Measurements from ENCODE around the gene OBI1. TPM values are rescaled to one million over a fixed set of nuclear protein-coding genes. Genes with fewer than 3 reads are reported as not detected.

The OBI1 gene
- total and polyA plus RNA-seq, 9 of the 15 experiments (the other 6 are each of a cell fraction or from before 2014, with no cell fraction given): 8.7 to 18.4 (median 14.2) TPM

- TF ChIP-seq, protein P1, sequence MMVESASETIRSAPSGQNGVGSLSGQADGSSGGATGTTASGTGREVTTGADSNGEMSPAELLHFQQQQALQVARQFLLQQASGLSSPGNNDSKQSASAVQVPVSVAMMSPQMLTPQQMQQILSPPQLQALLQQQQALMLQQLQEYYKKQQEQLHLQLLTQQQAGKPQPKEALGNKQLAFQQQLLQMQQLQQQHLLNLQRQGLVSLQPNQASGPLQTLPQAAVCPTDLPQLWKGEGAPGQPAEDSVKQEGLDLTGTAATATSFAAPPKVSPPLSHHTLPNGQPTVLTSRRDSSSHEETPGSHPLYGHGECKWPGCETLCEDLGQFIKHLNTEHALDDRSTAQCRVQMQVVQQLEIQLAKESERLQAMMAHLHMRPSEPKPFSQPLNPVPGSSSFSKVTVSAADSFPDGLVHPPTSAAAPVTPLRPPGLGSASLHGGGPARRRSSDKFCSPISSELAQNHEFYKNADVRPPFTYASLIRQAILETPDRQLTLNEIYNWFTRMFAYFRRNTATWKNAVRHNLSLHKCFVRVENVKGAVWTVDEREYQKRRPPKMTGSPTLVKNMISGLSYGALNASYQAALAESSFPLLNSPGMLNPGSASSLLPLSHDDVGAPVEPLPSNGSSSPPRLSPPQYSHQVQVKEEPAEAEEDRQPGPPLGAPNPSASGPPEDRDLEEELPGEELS (CRISPR knock-in tag; IDR thresholded peaks at IDR 0.05; ENCODE audit: borderline replicate concordance): no peak
- TF ChIP-seq ELK1 (CRISPR knock-in tag; IDR thresholded peaks at IDR 0.05) (no peak), KLF1 (tag; IDR thresholded peaks at IDR 0.05) (no peak)
These were observed 82.7 kb downstream of the OBI1 start (continued) for GRCh38 chr13:78576261-78576660.

GRCh38 chr13:78572459-78572858 is 86.5 kb downstream of the OBI1 start:
- H2AFZ ChIP-seq (ENCODE audit: low read depth, low read length): no peak overlapping the region
- WGBS (ENCODE audit: insufficient coverage, low coverage, missing lambda C conversion rate): 3% methylated on average over 4 of the region's 5 CpGs
- no peaks in the 10 kb centered on the region for H3K9me1 ChIP-seq (ENCODE audit: control insufficient read depth, insufficient read depth, low read length)
- H3K36me3 ChIP-seq (ENCODE audit: control insufficient read depth, insufficient read depth, low read length): no peaks in the 10 kb centered on the region
- no peaks in the 10 kb centered on the region for H3K27me3 ChIP-seq (ENCODE audit: control insufficient read depth in 2 of 2, insufficient read depth in 2 of 2, low read length in 2 of 2)
- H4K20me1 ChIP-seq (replicated peaks; ENCODE audit: control insufficient read depth, insufficient read depth, low read length): no peaks in the 10 kb centered on the region
- no peaks in the 10 kb centered on the region for H3K9me3 ChIP-seq (replicated peaks; ENCODE audit: control insufficient read depth, insufficient read depth, low read depth, low read length)
- no peak for ATAC-seq
- ChIA-PET POLR2A (no interaction called here), CTCF (ENCODE audit: low intra/inter-chr PET ratio) (no interaction called here)
- H3K27ac ChIP-seq (ENCODE audit: extremely low read depth, low read depth, low read length): no peak overlapping the region
- no peaks in the 10 kb centered on the region for H3K4me1 ChIP-seq (replicated peaks in 1 of 2; ENCODE audit: control insufficient read depth in 2 of 2, insufficient read depth in 2 of 2, low read length in 2 of 2)
- no peak overlapping the region for H3K4me3 ChIP-seq
- no peak for FAIRE-seq
- DNase-seq (ENCODE audit: extremely low read depth in 1 of 4, low spot score in 3 of 4): no peak
- no peak overlapping the region for H3K9ac ChIP-seq (ENCODE audit: insufficient read depth in 1 of 2, low read depth in 2 of 2, low read length in 2 of 2)
- no peak overlapping the region for H3K4me2 ChIP-seq (ENCODE audit: insufficient read depth, low read length)
- in situ Hi-C loops (cut with MboI) (no loop called here), intact Hi-C loops (cut with micrococcal nuclease) (no loop called here)
- no peak for TF ChIP-seq TFAM (CRISPR knock-in tag; conservative IDR thresholded peaks at IDR 0.05)
- no peak for TF ChIP-seq ZNF239 (CRISPR knock-in tag; IDR thresholded peaks at IDR 0.05)
- TF ChIP-seq DIDO1 (tag; IDR thresholded peaks at IDR 0.05; ENCODE audit: low read depth): no peak
- no peaks in the 10 kb centered on the region for H3K79me2 ChIP-seq (ENCODE audit: control insufficient read depth, insufficient read depth, low read length)
- BruUV-seq (replicated peaks): no TSS peak

Data from K562 (cell line).